SHP77 (cell line): ENCODE measurements around the gene MTUS2.

Experiments used
- DNase-seq, 2 experiments: peaks; one replicate each; lab custom pipeline; 2025; lab: John Stamatoyannopoulos, UW

Gene MTUS2

GRCh38 chr13:29548722-29549121 is 728.6 kb downstream of the MTUS2 start:
- DNase-seq, result no peak

- no peak for DNase-seq
These were observed 730.4 kb downstream of the MTUS2 start for GRCh38 chr13:29550430-29550988.

GRCh38 chr13:29551214-29551613 is 731.1 kb downstream of the MTUS2 start:
- no peak for DNase-seq
